C4-2B (cell line): ENCODE results near the gene RPL36.

Source experiments
- ZFX ChIP-seq: fragments of 450-650 bp; IDR thresholded peaks from 2 replicates; pipeline ENCODE4 v1.6.1; 2017
- TF ChIP-seq, protein P1 (sequence below): fragments of 450-650 bp; conservative IDR thresholded peaks from 2 replicates; pipeline ENCODE4 v1.5.1; 2017; ENCODE audit warnings: mild to moderate bottlenecking

DNA sequence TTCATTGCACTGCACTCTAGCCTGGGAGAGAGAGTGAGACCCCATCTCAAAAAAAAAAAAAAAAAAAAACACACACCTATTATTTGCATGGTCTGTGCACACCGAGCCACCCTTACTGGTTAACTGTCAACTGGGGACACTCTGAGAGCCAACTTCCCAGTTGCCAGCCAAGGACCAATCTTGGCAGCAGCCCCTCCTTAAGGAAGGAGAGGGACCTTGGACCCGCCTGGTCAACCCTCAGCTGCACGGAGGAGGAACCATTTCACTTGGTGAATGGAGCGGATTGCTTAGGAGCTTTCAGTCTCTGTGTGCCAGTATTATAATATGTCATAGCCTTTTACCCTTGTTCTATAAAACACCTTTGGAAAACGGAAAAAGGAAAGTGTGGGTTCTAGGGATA, 34.7 kb upstream of the RPL36 start:
- TF ChIP-seq, protein P1, sequence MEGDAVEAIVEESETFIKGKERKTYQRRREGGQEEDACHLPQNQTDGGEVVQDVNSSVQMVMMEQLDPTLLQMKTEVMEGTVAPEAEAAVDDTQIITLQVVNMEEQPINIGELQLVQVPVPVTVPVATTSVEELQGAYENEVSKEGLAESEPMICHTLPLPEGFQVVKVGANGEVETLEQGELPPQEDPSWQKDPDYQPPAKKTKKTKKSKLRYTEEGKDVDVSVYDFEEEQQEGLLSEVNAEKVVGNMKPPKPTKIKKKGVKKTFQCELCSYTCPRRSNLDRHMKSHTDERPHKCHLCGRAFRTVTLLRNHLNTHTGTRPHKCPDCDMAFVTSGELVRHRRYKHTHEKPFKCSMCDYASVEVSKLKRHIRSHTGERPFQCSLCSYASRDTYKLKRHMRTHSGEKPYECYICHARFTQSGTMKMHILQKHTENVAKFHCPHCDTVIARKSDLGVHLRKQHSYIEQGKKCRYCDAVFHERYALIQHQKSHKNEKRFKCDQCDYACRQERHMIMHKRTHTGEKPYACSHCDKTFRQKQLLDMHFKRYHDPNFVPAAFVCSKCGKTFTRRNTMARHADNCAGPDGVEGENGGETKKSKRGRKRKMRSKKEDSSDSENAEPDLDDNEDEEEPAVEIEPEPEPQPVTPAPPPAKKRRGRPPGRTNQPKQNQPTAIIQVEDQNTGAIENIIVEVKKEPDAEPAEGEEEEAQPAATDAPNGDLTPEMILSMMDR = no peak
- TF ChIP-seq ZFX = no peak
